Adrenal gland (tissue), 12 donors: ENCODE data around the gene PDE4C. TPM values are rescaled to one million over a fixed set of nuclear protein-coding genes. Genes with fewer than 3 reads are reported as not detected.

ENCODE experiments used
- DNase-seq, 7 donors: peaks; one replicate each; pipeline ENCODE4 v3.0.0-alpha.2; 2019 to 2020
- H3K27ac ChIP-seq, 5 donors: fragments of 200-600 bp; sonication (generic) in 4 of 5; 1 replicate in 3 of 5; 2 replicates in 2 of 5; pipeline versions ENCODE4 v1.5.1 to v1.8.0; 2016 to 2020; ENCODE audit warnings: mild to moderate bottlenecking in 1 of 5
- H3K27me3 ChIP-seq: fragments of 200-600 bp; 2 replicates; pipeline ENCODE4 v1.8.0; 2021
- H3K36me3 ChIP-seq, 2 donors: fragments of 200-600 bp; replicated peaks in 1 of 2; 1 replicate in 1 of 2; 2 replicates in 1 of 2; pipeline versions ENCODE4 v1.5.1 to v1.8.0; 2018 to 2022
- H3K4me1 ChIP-seq, 2 donors: fragments of 200-600 bp; replicated peaks in 1 of 2; 1 replicate in 1 of 2; 2 replicates in 1 of 2; pipeline versions ENCODE4 v1.5.1 to v1.8.0; 2018 to 2021
- H3K4me3 ChIP-seq, 4 donors: fragments of 200-600 bp; sonication (generic) in 3 of 4; one replicate each; pipeline ENCODE4 v1.5.1; 2016 to 2018
- H3K9me3 ChIP-seq, 3 donors: fragments of 200-600 bp; sonication (generic) in 1 of 3; replicated peaks in 1 of 3; 1 replicate in 2 of 3; 2 replicates in 1 of 3; pipeline versions ENCODE4 v1.5.1 to v1.8.0; 2016 to 2021
- CTCF ChIP-seq, 6 experiments: fragments of 450-650 bp in 4 of 6; fragments of 200-600 bp in 2 of 6; sonication (generic) in 1 of 6; IDR thresholded peaks; 1 replicate in 5 of 6; 2 replicates in 1 of 6; pipeline versions ENCODE4 v1.5.1 to v1.8.0; 2016 to 2021; ENCODE audit warnings: antibody characterized with exemption in 6 of 6, mild to moderate bottlenecking in 2 of 6, moderate library complexity in 1 of 6
- POLR2A ChIP-seq, 2 donors: fragments of 450-650 bp; IDR thresholded peaks; one replicate each; pipeline ENCODE4 v1.6.1; 2017; ENCODE audit warnings: antibody characterized with exemption in 2 of 2, mild to moderate bottlenecking in 2 of 2, moderate library complexity in 1 of 2
- WGBS, 4 donors: extraction: QIAGEN DNeasy Blood & Tissue Kit in 2 of 4; methylation state at CpG; one replicate each; pipeline versions ENCODE4 v1.1.5 to v1.1.7; 2013 to 2017; 5-methylcytosine and 5-hydroxymethylcytosine counted together
- intact Hi-C, 2 donors: fragments of 100-400 bp; cut with DNase I; formaldehyde crosslinking; loops; one replicate each; pipeline versions ENCODE4 v1.14.1 to v1.15.0; 2022 to 2023
- polyA plus RNA-seq, 3 donors: library from polyadenylated mRNA; stranded (reverse); fragments of 200-250 nt in 2 of 3; fragments of 350-450 nt in 1 of 3; fragmentation: Illumina TruSeq in 1 of 3; extraction: RNeasy Lipid Tissue Mini Kit (QIAGEN cat#74804) in 1 of 3; gene quantifications; one replicate each; pipeline ENCODE4 v1.2.3, GENCODE V29; 2013 to 2014
- total RNA-seq, 9 donors: library from RNA; depleted of rRNA in 4 of 9; stranded (reverse); fragments of >200 nt in 4 of 9; fragments of 120-200 nt in 1 of 9; fragmentation: NEBNext Ultra II Directional in 1 of 9; extraction: Animal tissue kit (Norgen Biotek cat#: 25700) in 1 of 9; gene quantifications; one replicate each; pipeline versions ENCODE4 v1.1.0 to v1.2.4, GENCODE V29; 2013 to 2023
- donor health status: healthy with polysubstance abuse.
- donor health status: Bipolar disorder and iron deficiency.
- donor health status: DM: yes; HTN: yes; CAD: no.
- donor health status: DM: no; HTN: no; CAD: no.
- donor health status: DM: no; HTN: no; CAD: no.
- donor health status: DM: yes; HTN: yes; CAD: no.

Gene PDE4C
- total and polyA plus RNA-seq, 12 donors, result 0.11 to 2.4 (median 0.61) TPM; not detected in 1

GRCh38 chr19:18229915-18230314, 3.7 kb upstream of the PDE4C start:
- no peak for DNase-seq
- no peak overlapping the region for H3K27ac ChIP-seq
- peaks cover 4 to 9% of the 10 kb centered on the region in 2 donors for H3K4me1 ChIP-seq
- no peaks in the 10 kb centered on the region for H3K36me3 ChIP-seq
- no peak overlapping the region for H3K4me3 ChIP-seq
- intact Hi-C loops, result no loop called here
- TF ChIP-seq POLR2A (IDR thresholded peaks at IDR 0.05) (no peak), CTCF (IDR thresholded peaks at IDR 0.05) (no peak)
- H3K27me3 ChIP-seq, result peaks cover 33% of the 10 kb centered on the region
- no peaks in the 10 kb centered on the region for H3K9me3 ChIP-seq
- 65 to 80% (median 72%) methylated on average over 2 to 4 of the region's 4 CpGs for WGBS, 4 donors

- WGBS, 4 donors, result 64 to 70% (median 67%) methylated on average over 5 of the region's 5 CpGs
- intact Hi-C loops, result no loop called here
- H3K9me3 ChIP-seq, result no peaks in the 10 kb centered on the region
- DNase-seq, result no peak
- H3K4me1 ChIP-seq, result peaks cover 7 to 13% of the 10 kb centered on the region in 2 donors
- H3K27me3 ChIP-seq, result peaks cover 30% of the 10 kb centered on the region
- no peak overlapping the region for H3K27ac ChIP-seq
- no peaks in the 10 kb centered on the region for H3K36me3 ChIP-seq
- no peak overlapping the region for H3K4me3 ChIP-seq
- no peak for TF ChIP-seq POLR2A (IDR thresholded peaks at IDR 0.05)
- peak; percentile 11 to 47 (median 32) for TF ChIP-seq CTCF (IDR thresholded peaks at IDR 0.05)
Observed at GRCh38 chr19:18229474-18229873, 3.2 kb upstream of the PDE4C start.

GRCh38 chr19:18227781-18228271, 1.6 kb upstream of the PDE4C start:
- H3K27me3 ChIP-seq, result peaks cover 23% of the 10 kb centered on the region
- intact Hi-C loops, result no loop called here
- H3K4me3 ChIP-seq, result no peak overlapping the region
- no peak for TF ChIP-seq POLR2A (IDR thresholded peaks at IDR 0.05)
- no peak for TF ChIP-seq CTCF (IDR thresholded peaks at IDR 0.05)
- WGBS, 4 donors, result 44 to 55% (median 51%) methylated on average over 5 to 6 of the region's 6 CpGs
- no peaks in the 10 kb centered on the region for H3K9me3 ChIP-seq
- H3K4me1 ChIP-seq, result peaks cover 7 to 18% of the 10 kb centered on the region in 2 donors
- no peak for DNase-seq
- no peaks in the 10 kb centered on the region for H3K36me3 ChIP-seq
- no peak overlapping the region for H3K27ac ChIP-seq

- Histone ChIP-seq H3K4me1 (peaks cover 7 to 18% of the 10 kb centered on the region in 2 donors), H3K4me3 (no peak overlapping the region), H3K9me3 (no peaks in the 10 kb centered on the region), H3K36me3 (no peaks in the 10 kb centered on the region), H3K27ac (no peak overlapping the region), H3K27me3 (peaks cover 24% of the 10 kb centered on the region)
- intact Hi-C loops, result no loop called here
- TF ChIP-seq POLR2A (IDR thresholded peaks at IDR 0.05), result no peak
- no peak for TF ChIP-seq CTCF (IDR thresholded peaks at IDR 0.05)
- DNase-seq, result no peak
- WGBS, 4 donors, result 76 to 77% (median 76%) methylated on average over 15 to 18 of the region's 18 CpGs
Observed at GRCh38 chr19:18226956-18227780, 930 bp upstream of the PDE4C start.
